PC-9 (cell line): Measurements from ENCODE around the gene RNASE4. TPM values are rescaled to one million over a fixed set of nuclear protein-coding genes. Genes with fewer than 3 reads are reported as not detected.

Experiments used
- BruUV-seq: library from RNA; stranded (reverse); fragments of 400-500 nt; replicated peaks from 2 replicates; lab custom pipeline; 2021; lab: Mats Ljungman, UMichigan
- CTCF ChIA-PET: fragments of 300-600 bp; sonication (Branson Sonifier 250); formaldehyde crosslinking; loops from one replicate; lab custom pipeline; 2022; ENCODE audit warnings: antibody characterized with exemption; lab: Charles Lee
- POLR2A ChIA-PET: fragments of 300-600 bp; sonication (Branson Sonifier 250); formaldehyde crosslinking; loops from one replicate; lab custom pipeline; 2022; ENCODE audit warnings: antibody characterized with exemption; ENCODE audit not compliant: unreplicated experiment; lab: Charles Lee
- DNase-seq, 2 experiments: peaks; one replicate each; pipeline versions ENCODE4 v3.0.0 to v3.0.0-alpha.2; 2015 to 2022; ENCODE audit warnings: mixed read lengths in 1 of 2
- H2AFZ ChIP-seq: fragments of 200-600 bp; sonication (generic); 2 replicates; pipeline ENCODE4 v1.8.1; 2017; ENCODE audit warnings: antibody characterized with exemption
- H3F3A ChIP-seq: fragments of 200-600 bp; sonication (generic); 2 replicates; pipeline ENCODE4 v1.8.1; 2017; ENCODE audit warnings: antibody characterized with exemption, mild to moderate bottlenecking, low read depth; ENCODE audit not compliant: insufficient read depth
- H3K27ac ChIP-seq: fragments of 200-600 bp; sonication (generic); 2 replicates; pipeline ENCODE4 v1.6.1; 2016; ENCODE audit warnings: mixed run types
- H3K27me3 ChIP-seq: fragments of 200-600 bp; sonication (generic); 2 replicates; pipeline ENCODE4 v1.6.1; 2016; ENCODE audit warnings: low read depth, mixed run types; ENCODE audit not compliant: insufficient read depth
- H3K36me3 ChIP-seq: fragments of 200-600 bp; sonication (generic); 2 replicates; pipeline ENCODE4 v1.6.1; 2016; ENCODE audit warnings: low read depth, mixed run types
- H3K4me1 ChIP-seq: fragments of 200-600 bp; sonication (generic); replicated peaks from 2 replicates; pipeline ENCODE4 v1.6.1; 2016; ENCODE audit warnings: mixed run types; ENCODE audit not compliant: insufficient read depth
- H3K4me2 ChIP-seq: fragments of 200-600 bp; sonication (generic); 2 replicates; pipeline ENCODE4 v1.6.1; 2017; ENCODE audit warnings: mixed run types
- H3K4me3 ChIP-seq: fragments of 200-600 bp; sonication (generic); 2 replicates; pipeline ENCODE4 v1.6.1; 2016; ENCODE audit warnings: mixed run types
- H3K79me2 ChIP-seq: fragments of 200-600 bp; sonication (generic); 2 replicates; pipeline ENCODE4 v1.6.1; 2017; ENCODE audit warnings: low read depth, mixed run types
- H3K9me2 ChIP-seq: fragments of 200-600 bp; sonication (generic); 2 replicates; pipeline ENCODE4 v1.8.1; 2017; ENCODE audit warnings: mild to moderate bottlenecking; ENCODE audit not compliant: insufficient read depth
- H3K9me3 ChIP-seq: fragments of 200-600 bp; sonication (generic); 2 replicates; pipeline ENCODE4 v1.8.1; 2016; ENCODE audit warnings: low read depth; ENCODE audit not compliant: insufficient read depth
- H4K20me1 ChIP-seq: fragments of 200-600 bp; sonication (generic); 2 replicates; pipeline ENCODE4 v1.8.1; 2017; ENCODE audit not compliant: insufficient read depth
- EZH2 ChIP-seq: fragments of 200-600 bp; sonication (generic); IDR thresholded peaks from 2 replicates; pipeline ENCODE4 v1.8.0; 2017; ENCODE audit warnings: antibody characterized with exemption, low read depth
- intact Hi-C: fragments of 100-400 bp; cut with micrococcal nuclease; formaldehyde crosslinking; loops from one replicate; pipeline ENCODE4 v1.10.0; 2022; ENCODE audit not compliant: unreplicated experiment
- total RNA-seq: library from RNA; stranded (reverse); gene quantifications from 2 replicates; pipeline ENCODE4 v1.2.3, GENCODE V29; 2021
- TF ChIP-seq, protein P1 (sequence below): fragments of 200-600 bp; sonication (generic); conservative IDR thresholded peaks from 2 replicates; pipeline ENCODE4 v1.6.1; 2017; ENCODE audit warnings: mixed run types, antibody characterized with exemption, mild to moderate bottlenecking, moderate library complexity

RNASE4 gene
- total RNA-seq, 1 experiment from 2014 or later = 4.0 TPM

DNA sequence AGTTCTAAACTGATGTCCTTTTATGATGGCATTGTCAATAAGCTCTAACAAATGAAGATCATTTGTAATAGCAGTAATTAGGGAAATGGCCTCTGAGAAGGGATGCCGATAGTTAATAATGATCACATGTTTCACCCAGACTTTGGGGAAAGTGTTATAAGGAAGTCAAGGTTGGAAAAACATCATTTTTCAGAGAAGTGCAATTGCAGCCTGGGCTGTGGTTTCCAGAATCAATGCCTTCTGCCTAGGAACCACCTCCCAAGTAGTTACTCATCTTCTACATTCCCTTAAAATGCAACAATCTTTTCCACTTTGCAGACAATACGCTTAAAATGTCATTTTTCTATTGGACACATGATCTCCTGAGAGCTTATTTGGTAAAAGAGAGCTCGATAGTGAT lies 62.2 kb downstream of the RNASE4 start:
- no peaks in the 10 kb centered on the region for H3K36me3 ChIP-seq
- H4K20me1 ChIP-seq = no peaks in the 10 kb centered on the region
- H3K4me1 ChIP-seq = peaks cover 7% of the 10 kb centered on the region; the same call in 1 of the 2 replicates
- H3K4me2 ChIP-seq = no peak overlapping the region
- H3K4me3 ChIP-seq = no peak overlapping the region
- BruUV-seq = no TSS peak
- TF ChIP-seq, protein P1, sequence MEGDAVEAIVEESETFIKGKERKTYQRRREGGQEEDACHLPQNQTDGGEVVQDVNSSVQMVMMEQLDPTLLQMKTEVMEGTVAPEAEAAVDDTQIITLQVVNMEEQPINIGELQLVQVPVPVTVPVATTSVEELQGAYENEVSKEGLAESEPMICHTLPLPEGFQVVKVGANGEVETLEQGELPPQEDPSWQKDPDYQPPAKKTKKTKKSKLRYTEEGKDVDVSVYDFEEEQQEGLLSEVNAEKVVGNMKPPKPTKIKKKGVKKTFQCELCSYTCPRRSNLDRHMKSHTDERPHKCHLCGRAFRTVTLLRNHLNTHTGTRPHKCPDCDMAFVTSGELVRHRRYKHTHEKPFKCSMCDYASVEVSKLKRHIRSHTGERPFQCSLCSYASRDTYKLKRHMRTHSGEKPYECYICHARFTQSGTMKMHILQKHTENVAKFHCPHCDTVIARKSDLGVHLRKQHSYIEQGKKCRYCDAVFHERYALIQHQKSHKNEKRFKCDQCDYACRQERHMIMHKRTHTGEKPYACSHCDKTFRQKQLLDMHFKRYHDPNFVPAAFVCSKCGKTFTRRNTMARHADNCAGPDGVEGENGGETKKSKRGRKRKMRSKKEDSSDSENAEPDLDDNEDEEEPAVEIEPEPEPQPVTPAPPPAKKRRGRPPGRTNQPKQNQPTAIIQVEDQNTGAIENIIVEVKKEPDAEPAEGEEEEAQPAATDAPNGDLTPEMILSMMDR = no peak
- no peak for TF ChIP-seq EZH2
- no peak for DNase-seq
- H3K79me2 ChIP-seq = no peaks in the 10 kb centered on the region
- H2AFZ ChIP-seq = no peak overlapping the region
- H3K9me3 ChIP-seq = no peaks in the 10 kb centered on the region
- CTCF ChIA-PET = no interaction called here
- H3F3A ChIP-seq = no peaks in the 10 kb centered on the region
- intact Hi-C loops = no loop called here
- no peaks in the 10 kb centered on the region for H3K27me3 ChIP-seq
- no peak overlapping the region for H3K27ac ChIP-seq
- POLR2A ChIA-PET = no interaction called here
- no peaks in the 10 kb centered on the region for H3K9me2 ChIP-seq

DNA sequence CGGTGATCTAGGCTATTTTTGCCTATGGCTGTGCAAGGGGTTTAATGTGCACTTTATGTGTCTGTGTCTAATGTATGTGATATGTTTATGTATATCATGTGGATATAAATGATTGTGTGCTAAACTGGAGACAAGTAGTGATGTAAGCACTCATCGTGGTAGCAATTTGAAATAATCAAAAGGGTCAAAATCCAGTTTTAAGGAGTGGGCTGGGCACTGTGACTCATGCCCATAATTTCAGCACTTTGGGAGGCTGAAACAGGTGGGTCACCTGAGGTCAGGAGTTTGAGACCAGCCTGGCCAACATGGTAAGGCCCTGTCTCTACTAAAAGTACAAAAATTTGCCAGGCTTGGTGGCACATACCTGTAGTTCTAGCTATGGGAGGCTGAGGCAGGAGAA lies 64.1 kb downstream of the RNASE4 start:
- no peaks in the 10 kb centered on the region for H3F3A ChIP-seq
- TF ChIP-seq EZH2 = no peak
- TF ChIP-seq, protein P1 = no peak
- no peak for DNase-seq
- H4K20me1 ChIP-seq = no peaks in the 10 kb centered on the region
- H3K4me2 ChIP-seq = no peak overlapping the region
- H3K4me3 ChIP-seq = no peak overlapping the region
- POLR2A ChIA-PET = no interaction called here
- BruUV-seq = no TSS peak
- no peak overlapping the region for H2AFZ ChIP-seq
- H3K9me3 ChIP-seq = no peaks in the 10 kb centered on the region
- H3K4me1 ChIP-seq = 0 out of 2 replicates have a peak, but pooled peaks cover 3% of the 10 kb centered on the region
- no peaks in the 10 kb centered on the region for H3K79me2 ChIP-seq
- H3K9me2 ChIP-seq = no peaks in the 10 kb centered on the region
- H3K27me3 ChIP-seq = no peaks in the 10 kb centered on the region
- no peaks in the 10 kb centered on the region for H3K36me3 ChIP-seq
- H3K27ac ChIP-seq = no peak overlapping the region
- intact Hi-C loops = no loop called here
- CTCF ChIA-PET = no interaction called here

DNA sequence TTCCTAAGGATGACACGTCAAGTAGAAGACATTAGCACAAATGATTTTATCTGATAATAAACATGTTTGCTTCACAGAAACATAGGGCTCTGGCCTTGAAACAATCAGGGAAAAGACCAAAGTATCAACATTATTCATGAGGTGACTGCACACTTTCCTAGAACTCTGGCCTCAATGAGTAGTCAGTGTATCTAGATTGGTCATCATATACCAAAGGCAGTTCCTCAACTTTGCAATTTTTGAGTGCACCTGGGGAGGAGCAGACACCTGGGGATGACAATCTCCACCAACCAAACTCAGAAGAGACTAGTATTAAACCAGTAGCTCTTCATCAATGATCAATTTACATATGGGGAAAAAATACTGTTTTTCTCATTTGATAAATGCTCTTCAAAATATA lies 65.8 kb downstream of the RNASE4 start:
- Histone ChIP-seq H3K4me3 (no peak overlapping the region), H3K27ac (no peak overlapping the region), H3K4me1 (no peaks in the 10 kb centered on the region), H3K79me2 (no peaks in the 10 kb centered on the region), H3K9me2 (no peaks in the 10 kb centered on the region), H3K27me3 (no peaks in the 10 kb centered on the region), H3K4me2 (no peak overlapping the region), H3K9me3 (no peaks in the 10 kb centered on the region), H2AFZ (no peak overlapping the region), H3K36me3 (no peaks in the 10 kb centered on the region), H3F3A (no peaks in the 10 kb centered on the region), H4K20me1 (no peaks in the 10 kb centered on the region)
- no TSS peak for BruUV-seq
- no peak for DNase-seq
- ChIA-PET CTCF (interaction anchor here (0.7 kb wide), 1 partner anchor 42 kb away, joined by 3 read pairs; no protein-coding TSS in a partner anchor), POLR2A (no interaction called here)
- intact Hi-C loops = no loop called here
- TF ChIP-seq EZH2 = no peak
- TF ChIP-seq, protein P1 = no peak

Other genes starting within 250 kb of the RNASE4 start
- 0.11 TPM in 1 of 2 replicates, not detected in the other for gene KLHL33, start 248.4 kb upstream of the RNASE4 start, total RNA-seq
- gene OSGEP, start 229.7 kb upstream of the RNASE4 start, total RNA-seq = 17.2 and 20.6 TPM in 2 replicates
- 107 and 113 TPM in 2 replicates for gene APEX1, start 229.3 kb upstream of the RNASE4 start, total RNA-seq
- 20.1 and 22.2 TPM in 2 replicates for gene PIP4P1, start 223.1 kb upstream of the RNASE4 start, total RNA-seq
- gene PNP, start 215.2 kb upstream of the RNASE4 start, total RNA-seq = 23.5 and 26.9 TPM in 2 replicates
- gene RNASE10, start 179.0 kb upstream of the RNASE4 start, total RNA-seq = 0.68 TPM in 1 of 2 replicates, not detected in the other
- not detected in 2 replicates for gene RNASE9, start 123.5 kb upstream of the RNASE4 start, total RNA-seq
- not detected in 2 replicates for gene RNASE11, start 96.6 kb upstream of the RNASE4 start, total RNA-seq
- not detected in 2 replicates for gene RNASE12, start 93.2 kb upstream of the RNASE4 start, total RNA-seq
- not detected in 2 replicates for gene OR6S1, start 42.9 kb upstream of the RNASE4 start, total RNA-seq
- 4.4 and 5.7 TPM in 2 replicates for gene ANG, start 4.2 kb downstream of the RNASE4 start, total RNA-seq
- gene EDDM3A, start 61.3 kb downstream of the RNASE4 start, total RNA-seq = not detected in 2 replicates
- gene EDDM3B, start 83.8 kb downstream of the RNASE4 start, total RNA-seq = not detected in 2 replicates
- gene RNASE6, start 96.7 kb downstream of the RNASE4 start, total RNA-seq = not detected in 2 replicates
- 32.2 and 47.4 TPM in 2 replicates for gene RNASE1, start 118.3 kb downstream of the RNASE4 start, total RNA-seq
- gene RNASE3, start 206.8 kb downstream of the RNASE4 start, total RNA-seq = not detected in 2 replicates